GM23248 (cell line): Measurements from ENCODE around the gene CDH4.

Experiments
- EZH2 ChIP-seq: fragments of 200-600 bp; sonication (generic); IDR thresholded peaks from 2 replicates; pipeline ENCODE4 v1.6.1; 2018; ENCODE audit warnings: antibody characterized with exemption, mild to moderate bottlenecking; ENCODE audit not compliant: insufficient read depth, poor library complexity, severe bottlenecking
- EZH2phosphoT487 ChIP-seq: fragments of 200-600 bp; sonication (generic); IDR thresholded peaks from 2 replicates; pipeline ENCODE4 v1.6.1; 2018; ENCODE audit warnings: antibody characterized with exemption, moderate library complexity, mild to moderate bottlenecking, low read depth; ENCODE audit not compliant: insufficient read depth

- TF ChIP-seq EZH2, result no peak
- no peak for TF ChIP-seq EZH2phosphoT487
Observed at GRCh38 chr20:61244213-61244612, 7.8 kb upstream of the CDH4 start.
